HG03520 (cell line): ENCODE results near the gene FAHD1.

Experiments used
- ATAC-seq: cut with Tn5 transposase; IDR thresholded peaks from one replicate; pipeline ENCODE4 v1.9.1; 2021; ENCODE audit warnings: mild to moderate bottlenecking, moderate library complexity; ENCODE audit not compliant: unreplicated experiment

FAHD1 gene

GRCh38 chr16:1816396-1817275, 10.4 kb upstream of the FAHD1 start:
- no peak for ATAC-seq

DNA sequence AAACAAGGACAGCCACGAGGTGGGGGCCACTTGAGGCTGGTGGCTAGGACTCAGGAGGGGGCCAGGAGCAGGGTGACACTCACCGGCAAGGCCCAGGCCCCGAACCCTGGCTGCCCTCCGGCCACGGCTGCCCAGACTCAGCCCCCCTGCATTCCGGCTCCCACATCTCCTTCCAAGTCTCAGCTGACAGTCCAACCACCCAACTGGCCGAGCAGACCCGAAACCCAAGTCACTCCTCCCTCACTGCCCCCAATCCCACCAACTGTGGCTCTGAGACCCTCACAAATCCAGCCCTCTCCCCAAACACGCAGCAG, 9.8 kb upstream of the FAHD1 start:
- no peak for ATAC-seq

DNA sequence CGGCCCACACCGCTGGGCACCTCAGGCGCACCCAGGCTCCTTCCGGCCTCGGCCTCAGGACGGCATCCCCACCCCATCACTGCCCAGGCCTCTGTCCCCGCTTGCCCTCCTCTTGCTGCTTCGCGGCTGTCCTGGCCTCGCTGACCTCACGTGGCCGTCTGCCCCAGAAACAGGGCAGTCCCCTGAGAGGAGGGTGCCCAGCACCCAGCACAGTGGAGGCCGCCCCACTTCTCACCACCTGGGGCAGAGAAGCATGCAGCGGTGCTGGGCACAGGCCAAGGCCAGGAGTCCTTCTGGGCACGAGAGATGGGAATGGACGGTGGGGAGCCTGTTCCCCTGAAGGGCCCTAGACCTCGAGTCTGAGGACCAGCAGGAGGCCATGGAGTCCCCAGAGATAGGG, 9.3 kb upstream of the FAHD1 start:
- ATAC-seq = no peak

GRCh38 chr16:1818204-1818872, 8.7 kb upstream of the FAHD1 start:
- no peak for ATAC-seq

DNA sequence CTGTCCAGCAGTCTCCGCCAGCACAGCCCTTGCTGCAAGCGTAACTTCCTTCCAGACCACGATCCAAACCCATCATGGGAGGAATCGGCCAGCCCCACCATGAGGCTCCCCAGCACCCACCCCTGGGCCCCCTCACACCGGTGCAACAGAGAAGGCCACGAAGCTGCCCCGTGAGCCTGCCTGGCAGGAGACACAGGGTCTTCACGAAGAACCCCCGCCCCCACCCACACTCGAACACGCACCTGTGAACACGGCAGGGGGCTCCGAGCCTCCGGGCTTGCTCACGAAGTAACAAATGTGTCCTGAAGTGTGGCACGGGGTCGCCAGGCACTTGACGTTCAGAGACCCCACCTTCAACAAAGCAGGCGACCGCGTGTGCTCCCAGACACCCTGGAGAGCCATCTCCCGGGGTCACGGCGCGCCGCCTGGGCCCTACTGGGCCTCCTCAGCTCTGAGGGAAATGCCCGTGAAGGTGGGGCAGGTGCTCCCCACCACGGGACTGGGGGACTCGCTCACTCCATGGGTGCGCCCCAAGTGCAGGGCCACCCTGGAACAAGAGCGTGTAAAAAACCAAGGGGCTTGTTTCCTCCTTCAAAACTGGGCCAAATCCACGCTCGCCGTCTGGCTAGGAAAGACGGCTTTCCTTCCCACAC, 8.0 kb upstream of the FAHD1 start:
- ATAC-seq = no peak

GRCh38 chr16:1819611-1820010, 7.4 kb upstream of the FAHD1 start:
- no peak for ATAC-seq

- no peak for ATAC-seq
Observed at GRCh38 chr16:1820096-1820945, 6.7 kb upstream of the FAHD1 start.

DNA sequence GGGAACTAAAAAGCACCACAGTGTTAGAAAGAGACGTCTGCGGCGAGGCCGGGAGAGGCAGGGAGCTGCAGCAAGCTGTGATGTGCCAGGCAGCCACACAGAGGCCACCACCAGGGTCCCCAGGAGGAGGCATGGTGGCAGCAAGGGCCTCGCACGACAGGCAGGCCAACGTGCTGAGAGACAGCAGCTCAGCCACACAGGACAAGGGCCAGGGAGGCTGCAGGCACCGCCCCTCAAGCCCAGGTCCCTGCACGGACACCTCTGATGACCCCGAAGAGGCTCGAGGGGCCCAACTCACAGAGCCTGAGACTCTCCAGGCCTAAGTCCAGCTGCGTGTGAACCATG, 6.1 kb upstream of the FAHD1 start:
- no peak for ATAC-seq

GRCh38 chr16:1821861-1822611, 5.0 kb upstream of the FAHD1 start:
- ATAC-seq = no peak

- ATAC-seq = no peak
Observed at GRCh38 chr16:1822801-1823200, 4.2 kb upstream of the FAHD1 start.

GRCh38 chr16:1823821-1824220, 3.2 kb upstream of the FAHD1 start:
- ATAC-seq = no peak

GRCh38 chr16:1825381-1825863, 1.6 kb upstream of the FAHD1 start:
- no peak for ATAC-seq

DNA sequence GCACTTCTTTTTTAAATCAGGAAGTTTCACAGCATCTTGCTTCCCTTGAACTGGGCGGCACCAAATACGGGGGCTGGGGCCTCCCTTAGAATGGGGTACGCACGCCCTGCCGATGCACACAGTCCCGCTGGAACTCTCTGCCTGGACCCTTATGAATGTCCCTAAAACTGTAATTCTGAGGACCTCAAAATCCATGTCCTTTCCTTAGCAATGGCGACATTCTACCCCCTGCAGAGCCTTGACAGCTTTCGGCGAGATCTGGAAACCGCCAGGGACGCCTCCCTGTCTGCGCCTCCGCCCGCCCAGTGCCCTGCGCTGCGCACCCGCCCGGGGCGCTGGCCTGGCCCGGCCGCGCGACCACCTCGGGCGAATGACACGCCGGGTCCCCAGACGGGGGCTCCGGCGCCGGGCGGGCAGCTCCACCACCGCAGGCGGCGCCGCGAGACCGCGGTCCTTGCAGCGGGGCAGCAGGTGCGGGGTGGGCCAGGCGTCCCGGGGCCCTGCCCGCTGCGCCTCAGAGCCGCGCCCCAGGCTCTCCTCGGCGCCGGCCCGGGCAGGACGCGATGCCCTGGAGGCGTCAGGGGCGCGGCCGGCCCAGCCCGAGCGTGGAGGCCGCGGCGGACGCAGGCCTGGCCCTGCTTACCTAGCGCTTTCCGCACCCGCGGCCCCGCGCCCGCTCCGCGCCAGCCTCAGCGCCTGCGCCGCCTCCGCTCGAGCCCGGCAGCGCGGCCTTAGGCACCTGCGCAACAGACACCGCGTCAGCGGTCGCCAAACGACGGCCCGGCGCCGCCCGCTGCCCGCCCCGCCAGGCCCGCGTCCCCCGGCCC, 929 bp upstream of the FAHD1 start:
- ATAC-seq = peak; percentile 41

DNA sequence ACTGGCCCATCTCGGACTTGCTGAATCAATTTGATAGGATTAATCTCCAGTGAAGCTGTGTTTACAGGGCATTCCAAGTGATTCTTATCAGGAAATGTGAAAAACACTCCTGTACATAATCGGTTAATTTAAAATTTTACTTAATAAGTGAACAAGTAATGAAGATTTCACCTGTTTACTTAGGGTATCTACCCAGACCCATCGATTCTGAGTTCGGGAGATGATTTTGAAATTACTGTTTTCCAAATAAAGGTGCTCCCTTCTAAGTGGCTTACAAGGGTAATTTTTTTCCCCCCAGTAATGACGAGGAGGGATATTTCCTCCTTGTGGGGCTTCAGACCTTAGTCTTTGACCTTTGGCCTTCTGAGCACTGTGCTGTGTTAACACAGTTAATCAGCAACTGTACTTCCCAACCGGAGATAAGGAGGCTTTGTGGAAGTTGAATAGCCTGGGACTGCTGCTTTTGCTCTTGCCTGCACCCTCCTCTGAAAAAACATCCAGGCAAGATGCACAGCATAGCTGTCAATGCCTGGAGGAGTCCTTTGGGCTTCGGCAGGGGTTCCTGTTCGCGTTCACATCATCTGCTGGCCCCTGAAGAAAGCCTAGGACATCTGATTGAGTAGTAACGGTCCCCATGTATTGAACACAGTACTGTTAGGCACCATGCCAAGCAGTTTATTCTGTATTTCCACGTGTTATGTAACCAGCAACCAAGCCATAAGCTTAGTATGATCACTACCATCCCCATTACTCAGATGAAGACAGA, 1.8 kb downstream of the FAHD1 start:
- ATAC-seq = no peak

- ATAC-seq = no peak
Observed at GRCh38 chr16:1830213-1830612, 3.2 kb downstream of the FAHD1 start.

GRCh38 chr16:1831186-1832075, 4.4 kb downstream of the FAHD1 start:
- ATAC-seq = no peak

- no peak for ATAC-seq
Observed at GRCh38 chr16:1832838-1833454, 5.9 kb downstream of the FAHD1 start.
